Activated naive CD8-positive, alpha-beta T cell treated with anti-CD3 and anti-CD28 coated beads, Interleukin-2, amount 50 U/mL, for 16 hours (primary cell): ENCODE data around the gene LDHAL6A.

Source experiments
- DNase-seq: peaks from one replicate; pipeline ENCODE4 v3.0.0-alpha.2; 2020; ENCODE audit warnings: low read depth, low spot score

Gene LDHAL6A

GRCh38 chr11:18490736-18491485 is 35.3 kb downstream of the LDHAL6A start:
- DNase-seq, result no peak

GRCh38 chr11:18491924-18492323 is 36.3 kb downstream of the LDHAL6A start:
- DNase-seq, result no peak

DNA sequence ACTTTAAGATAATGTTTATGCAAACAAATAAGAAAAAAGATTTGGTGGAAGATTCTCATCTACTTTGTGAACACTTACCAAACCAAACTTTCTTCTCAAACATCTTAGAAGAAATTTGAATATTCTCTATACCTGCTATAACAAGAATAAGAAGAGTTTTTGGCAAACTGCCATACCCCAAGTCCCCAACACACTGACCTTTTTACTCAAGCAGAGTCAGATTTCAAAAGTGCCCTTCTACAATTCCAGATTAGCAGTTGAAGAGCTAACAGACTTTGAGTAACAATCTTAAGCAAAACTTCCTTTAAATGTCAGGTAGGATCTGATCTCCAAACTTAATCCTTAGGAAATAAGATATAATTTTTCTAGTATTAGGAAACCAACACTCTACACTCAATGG is 37.2 kb downstream of the LDHAL6A start:
- no peak for DNase-seq

GRCh38 chr11:18493310-18493709 is 37.7 kb downstream of the LDHAL6A start:
- no peak for DNase-seq

- DNase-seq, result no peak
These were observed 39.6 kb downstream of the LDHAL6A start for GRCh38 chr11:18495271-18495670.

GRCh38 chr11:18495703-18496102 is 40.0 kb downstream of the LDHAL6A start:
- no peak for DNase-seq

GRCh38 chr11:18498039-18498438 is 42.4 kb downstream of the LDHAL6A start:
- no peak for DNase-seq

DNA sequence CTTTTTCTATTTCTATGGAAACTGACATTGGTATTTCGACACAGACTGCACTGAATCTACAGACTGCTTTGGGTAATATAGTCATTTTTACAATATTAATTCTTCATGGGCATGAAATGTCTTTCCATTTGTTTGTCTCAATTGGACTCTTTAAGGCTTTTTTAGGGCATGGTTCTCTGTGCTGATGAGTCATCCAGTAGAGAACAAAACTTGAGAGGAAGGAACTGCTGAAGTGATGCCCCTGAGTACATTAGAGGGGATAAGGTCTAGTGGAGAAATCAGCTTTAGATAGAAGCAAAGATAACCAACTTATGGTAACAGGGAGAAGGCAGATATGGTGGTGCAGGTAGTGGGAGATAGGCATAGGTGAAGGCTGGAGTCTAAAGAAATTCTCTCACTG is 46.0 kb downstream of the LDHAL6A start:
- no peak for DNase-seq

- no peak for DNase-seq
These were observed 46.7 kb downstream of the LDHAL6A start for GRCh38 chr11:18502352-18502751.

DNA sequence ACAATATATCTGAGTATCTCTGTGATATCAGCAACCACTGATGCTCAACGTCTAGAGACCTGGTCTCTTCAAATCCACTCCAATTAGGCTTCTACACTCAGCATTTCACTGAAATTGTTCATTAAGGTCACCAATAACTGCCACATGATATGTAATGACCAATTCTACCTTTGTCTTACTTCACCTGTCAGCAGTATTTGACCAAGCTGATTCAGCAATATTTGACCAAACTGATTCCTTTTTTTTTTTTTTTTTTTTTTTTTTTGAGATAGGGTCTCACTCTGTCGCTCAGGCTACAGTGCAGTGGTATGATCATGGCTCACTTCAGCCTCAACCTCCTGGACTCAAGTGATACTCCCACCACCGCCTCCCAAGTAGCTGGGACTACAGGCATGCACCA is 65.5 kb downstream of the LDHAL6A start:
- no peak for DNase-seq

DNA sequence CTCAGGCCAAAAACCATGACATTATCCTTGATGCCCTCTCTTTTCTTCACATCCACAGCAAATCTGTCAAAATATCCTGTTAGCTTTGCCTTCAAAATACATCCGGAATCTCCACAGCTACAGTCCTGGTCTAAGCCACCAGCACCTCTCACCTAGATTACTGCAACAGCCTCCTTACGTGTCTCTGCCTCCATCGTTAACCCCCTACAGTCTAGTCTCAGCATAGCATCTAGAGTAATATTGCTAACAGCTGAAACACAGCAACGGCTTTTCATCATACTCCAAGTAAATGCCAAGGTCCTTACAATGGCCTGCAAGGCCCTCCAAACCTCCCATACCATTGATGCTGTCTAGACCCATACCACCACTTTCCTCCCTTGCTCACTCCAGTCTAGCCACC is 66.7 kb downstream of the LDHAL6A start:
- no peak for DNase-seq

- DNase-seq, result no peak
These were observed 67.4 kb downstream of the LDHAL6A start for GRCh38 chr11:18523084-18523483.

GRCh38 chr11:18524248-18524647 is 68.6 kb downstream of the LDHAL6A start:
- DNase-seq, result no peak

DNA sequence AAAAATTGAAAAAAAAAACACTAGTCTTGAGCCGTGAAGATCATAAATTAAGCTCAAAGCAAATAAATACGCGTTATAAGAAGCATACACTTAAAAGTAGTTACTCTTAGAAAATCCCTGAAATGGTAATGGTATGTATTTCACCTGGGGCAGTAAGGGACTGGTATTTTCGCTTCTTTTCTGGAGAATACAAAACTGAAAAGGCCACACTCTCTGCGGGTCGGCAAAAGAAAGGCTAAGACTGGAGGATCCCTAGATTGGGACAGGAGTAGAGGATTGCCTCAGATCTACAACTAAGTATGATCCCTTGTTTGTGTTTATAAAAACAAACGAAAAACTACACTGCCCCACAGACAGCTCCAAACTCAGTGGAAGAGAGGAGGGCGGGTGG is 70.5 kb downstream of the LDHAL6A start:
- no peak for DNase-seq

GRCh38 chr11:18526521-18527296 is 71.1 kb downstream of the LDHAL6A start, which contains the start of gene TSG101:
TSS of gene TSG101 (minus strand) at chr11:18526942. CDS start at chr11:18526816, 126 bp downstream.
- peak; percentile 84 for DNase-seq

DNA sequence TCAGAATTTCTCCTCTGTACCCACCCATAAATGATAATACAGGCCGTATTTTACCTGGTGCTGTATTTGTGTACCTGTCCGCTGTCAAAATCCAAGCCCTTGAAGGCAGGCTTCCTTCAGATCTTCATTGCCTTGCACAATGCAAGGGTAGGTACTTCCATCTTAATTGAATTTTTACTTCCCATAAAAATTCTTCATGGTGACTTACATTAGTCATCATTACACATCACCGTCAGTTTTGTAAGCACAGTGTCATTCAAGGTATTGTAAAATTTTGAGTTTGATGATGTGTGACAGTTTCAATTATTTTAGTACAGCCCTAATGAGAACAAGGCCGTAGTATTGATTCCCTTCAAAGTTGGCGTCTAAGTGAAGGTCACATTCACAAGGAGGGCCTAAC is 71.9 kb downstream of the LDHAL6A start:
- no peak for DNase-seq
